GM18873 (cell line): ENCODE measurements around the gene SULT6B1.
"Not testable (repeated sequence)": the region's sequence is repeated elsewhere in the genome, so short reads cannot be mapped to it uniquely, and the experiment has no call there.

Experiments used
- ATAC-seq: cut with Tn5 transposase; IDR thresholded peaks from one replicate; pipeline ENCODE4 v1.9.1; 2021; ENCODE audit warnings: mild to moderate bottlenecking, moderate library complexity, moderate number of reproducible peaks; ENCODE audit not compliant: unreplicated experiment, low FRiP score

The SULT6B1 gene

GRCh38 chr2:37196320-37197195 is 8.1 kb upstream of the SULT6B1 start, which contains the start of gene CEBPZOS:
TSS of gene CEBPZOS (plus strand) at chr2:37196496. CDS start at chr2:37199705, 3,209 bp downstream.
- peak; percentile 56 for ATAC-seq

DNA sequence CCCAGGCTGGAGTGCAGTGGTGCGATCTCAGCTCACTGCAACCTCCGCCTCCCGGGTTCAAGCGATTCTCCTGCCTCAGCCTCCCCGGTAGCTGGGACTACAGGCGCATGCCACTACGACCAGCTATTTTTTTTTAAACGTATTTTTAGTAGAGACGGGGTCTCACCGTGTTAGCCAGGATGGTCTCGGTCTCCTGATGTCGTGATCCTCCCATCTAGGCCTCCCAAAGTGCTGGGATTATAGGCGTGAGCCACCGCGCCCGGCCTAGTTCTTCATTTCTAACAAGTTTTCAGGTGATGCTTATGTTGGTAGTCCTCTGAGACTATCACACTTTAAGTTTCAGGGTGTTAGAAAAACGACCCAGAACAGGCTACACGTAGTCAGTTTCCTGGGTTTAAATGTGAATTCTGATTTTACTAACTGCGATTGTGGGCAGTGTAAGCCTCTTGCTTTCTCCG is 7.4 kb upstream of the SULT6B1 start:
- not testable (repeated sequence) for ATAC-seq

DNA sequence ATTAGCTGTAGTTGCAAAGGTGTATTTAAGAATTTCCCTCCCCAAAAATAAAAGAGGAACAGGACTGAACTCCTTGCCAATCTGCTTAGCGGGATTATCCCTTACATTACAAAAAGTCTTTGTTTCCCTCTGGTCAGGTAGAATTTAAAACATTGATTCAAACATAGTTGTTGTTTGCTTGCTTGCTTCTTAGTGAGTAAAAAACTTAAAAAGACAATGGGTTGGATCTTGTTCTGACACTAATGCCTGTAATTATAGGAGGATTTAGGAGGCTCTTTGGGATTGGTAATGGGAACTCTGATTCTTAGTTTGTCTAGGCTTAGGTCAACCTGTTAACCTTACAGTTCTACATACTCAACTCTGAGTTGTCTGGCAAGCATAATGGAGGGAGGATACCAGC is 4.1 kb upstream of the SULT6B1 start:
- ATAC-seq: no peak

DNA sequence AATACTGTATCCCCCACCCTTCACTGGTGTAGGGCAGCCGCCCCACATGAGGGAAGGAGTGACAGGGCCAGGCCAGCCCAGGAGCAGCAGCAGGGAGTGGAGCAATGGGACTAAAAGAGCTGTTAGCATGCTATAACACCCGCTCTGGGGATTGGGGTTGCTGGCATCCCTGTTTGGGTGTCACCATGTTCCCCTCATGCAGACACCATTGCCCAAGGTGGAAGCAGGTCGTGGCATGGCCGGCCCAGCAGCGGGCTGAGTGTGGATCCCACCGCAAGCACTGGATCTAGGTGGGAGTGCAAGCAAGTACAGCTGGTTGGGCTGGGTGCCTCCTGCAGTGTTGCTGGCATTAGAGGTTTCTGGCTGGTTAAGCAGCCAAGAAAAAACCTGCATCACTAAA is 3.3 kb upstream of the SULT6B1 start:
- no peak for ATAC-seq

DNA sequence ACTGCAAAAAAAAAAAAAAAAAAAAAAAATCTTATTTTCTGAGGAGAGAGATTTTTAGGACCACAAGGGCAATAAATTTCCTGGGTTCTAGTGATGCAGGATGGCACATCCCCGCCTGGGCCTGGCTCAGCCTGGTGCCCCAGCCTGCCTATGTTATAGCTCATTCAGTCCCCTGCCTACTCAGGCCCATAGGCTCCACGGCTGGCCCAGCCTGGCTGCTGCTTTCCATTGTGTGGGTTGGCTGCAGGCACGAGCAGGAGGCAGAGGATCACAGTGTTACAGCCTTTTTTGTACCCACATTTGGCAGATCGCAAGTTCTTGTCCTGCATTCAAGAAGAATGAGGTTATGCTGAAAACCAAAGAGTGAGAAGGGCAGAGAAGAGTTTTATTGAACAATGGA is 2.8 kb upstream of the SULT6B1 start:
- ATAC-seq: no peak

- ATAC-seq: no peak
Observed at GRCh38 chr2:37190290-37190689, 1.8 kb upstream of the SULT6B1 start.

- ATAC-seq: no peak
Observed at GRCh38 chr2:37189452-37190153, 1.1 kb upstream of the SULT6B1 start.

GRCh38 chr2:37181726-37182684 is 6.5 kb downstream of the SULT6B1 start:
- no peak for ATAC-seq

DNA sequence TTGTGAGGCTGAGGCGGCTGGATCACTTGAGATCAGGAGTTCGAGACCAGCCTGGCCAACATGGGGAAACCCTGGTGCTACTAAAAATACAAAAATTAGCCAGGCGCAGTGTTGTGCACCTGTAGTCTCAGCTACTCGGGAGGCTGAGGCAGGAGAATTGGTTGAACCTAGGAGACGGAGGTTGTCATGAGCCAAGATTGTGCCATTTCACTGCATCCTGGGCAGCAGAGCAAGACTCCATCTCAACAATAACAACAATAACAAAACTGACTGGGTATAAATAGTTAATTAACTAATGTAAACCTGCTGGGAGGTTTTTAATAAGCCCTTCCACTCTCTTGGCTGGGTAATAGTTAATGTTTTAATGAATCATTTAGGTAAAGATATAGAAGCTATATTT is 7.8 kb downstream of the SULT6B1 start:
- ATAC-seq: no peak

DNA sequence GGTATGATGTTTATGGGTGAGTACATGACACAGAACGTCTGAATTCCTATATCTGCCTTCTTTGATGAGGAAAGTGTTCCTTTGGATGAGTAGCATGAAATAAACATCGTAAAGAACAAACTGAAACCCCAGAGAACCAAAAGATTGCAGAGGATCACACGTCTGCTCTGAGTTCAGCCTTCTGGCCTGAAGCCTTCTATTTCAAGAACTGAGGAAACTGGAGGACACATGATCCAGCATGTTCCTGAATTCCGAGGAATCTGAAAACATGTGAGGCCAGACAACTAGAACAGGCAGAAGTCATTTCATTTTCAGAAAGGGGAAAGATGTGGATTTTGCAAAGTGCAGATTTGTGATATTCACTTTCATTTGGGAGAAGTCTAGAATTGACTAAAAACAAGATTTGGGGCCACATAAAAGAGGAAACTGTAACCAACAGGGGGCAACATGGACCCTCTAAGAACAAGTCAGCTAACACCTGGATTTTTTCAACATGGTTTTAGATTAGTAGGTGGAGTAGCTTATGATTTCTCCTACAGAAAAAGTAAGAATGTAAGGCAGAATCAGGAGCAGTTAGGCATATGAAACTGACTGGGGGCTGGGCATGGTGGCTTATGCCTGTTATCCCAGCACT is 8.3 kb downstream of the SULT6B1 start:
- no peak for ATAC-seq

DNA sequence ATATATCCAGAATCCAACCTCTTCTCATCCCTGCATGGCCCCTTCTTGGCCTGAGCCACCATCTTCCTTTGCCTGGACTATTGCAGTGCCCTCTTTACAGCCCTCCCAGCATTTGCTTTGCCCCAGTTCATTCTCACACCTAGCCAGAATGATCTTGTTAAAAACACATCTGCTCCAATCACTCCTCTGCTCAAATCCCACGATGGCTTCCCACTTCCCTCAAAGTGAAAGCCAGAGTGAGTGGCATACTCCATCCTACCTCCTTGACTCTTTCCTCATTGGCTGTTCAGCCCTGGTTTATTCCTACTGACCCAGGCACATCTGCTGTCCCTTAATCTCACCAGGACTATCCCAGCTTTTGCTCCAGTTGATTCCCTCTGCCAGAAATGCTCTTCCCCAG is 14.7 kb downstream of the SULT6B1 start:
- ATAC-seq: no peak

DNA sequence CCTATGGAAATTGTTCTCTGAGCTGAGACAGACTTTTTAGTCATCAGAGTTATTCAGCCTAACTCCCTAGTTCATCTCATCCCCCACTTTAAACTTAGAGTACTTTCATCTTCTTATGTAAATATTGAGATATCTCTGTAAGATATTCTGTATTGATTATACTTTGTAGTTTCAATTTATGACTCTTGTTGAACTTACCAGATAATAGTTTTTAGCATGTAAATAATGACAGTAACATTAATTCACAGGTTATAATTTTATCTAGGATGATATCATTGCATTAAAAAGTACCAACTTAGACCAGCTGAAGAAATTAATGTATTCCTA is 16.9 kb downstream of the SULT6B1 start:
- no peak for ATAC-seq

- ATAC-seq: no peak
Observed at GRCh38 chr2:37168217-37168981, 20.1 kb downstream of the SULT6B1 start.

DNA sequence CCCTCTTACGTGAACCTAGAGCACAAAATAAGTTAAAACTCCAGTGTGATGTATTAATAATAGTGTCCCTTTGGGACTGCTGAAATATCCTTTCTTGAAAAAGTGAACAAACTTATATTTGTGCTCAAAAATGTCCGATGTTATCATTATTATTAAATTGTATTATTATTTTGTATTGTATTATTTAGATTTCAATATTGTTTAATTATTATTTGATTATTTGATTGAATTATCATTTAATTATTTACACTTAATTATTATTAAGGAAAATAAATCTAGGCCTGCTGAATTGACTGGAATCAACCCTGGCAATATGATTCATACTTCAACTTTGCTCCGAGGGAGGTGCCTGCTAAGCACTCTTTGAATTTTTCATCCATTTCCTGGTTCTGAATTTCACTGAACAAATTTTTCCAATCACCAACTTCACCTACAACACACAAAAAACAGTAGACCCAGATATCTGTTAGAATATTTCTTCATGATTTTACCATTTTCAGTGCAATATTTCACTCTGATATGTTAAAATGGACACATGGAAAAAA is 20.8 kb downstream of the SULT6B1 start:
- no peak for ATAC-seq

DNA sequence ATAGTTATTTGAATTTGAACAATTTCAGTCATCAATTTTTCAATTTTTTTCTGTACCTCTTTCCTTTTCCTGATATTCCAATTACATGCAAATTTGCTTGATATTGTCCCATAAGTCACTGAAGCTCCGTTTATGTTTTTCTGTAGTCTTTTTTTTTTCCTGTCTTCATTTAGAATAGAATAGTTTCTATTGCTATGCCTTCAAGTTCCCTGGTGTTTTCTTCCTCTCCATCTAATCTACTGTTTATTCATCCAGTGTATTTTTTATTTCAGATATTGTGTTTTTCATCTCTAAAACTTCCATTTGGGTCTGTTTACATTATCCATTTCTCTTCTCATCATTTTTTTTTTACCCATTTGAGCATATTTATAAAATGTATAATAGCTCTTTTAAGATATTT is 23.7 kb downstream of the SULT6B1 start:
- ATAC-seq: no peak

DNA sequence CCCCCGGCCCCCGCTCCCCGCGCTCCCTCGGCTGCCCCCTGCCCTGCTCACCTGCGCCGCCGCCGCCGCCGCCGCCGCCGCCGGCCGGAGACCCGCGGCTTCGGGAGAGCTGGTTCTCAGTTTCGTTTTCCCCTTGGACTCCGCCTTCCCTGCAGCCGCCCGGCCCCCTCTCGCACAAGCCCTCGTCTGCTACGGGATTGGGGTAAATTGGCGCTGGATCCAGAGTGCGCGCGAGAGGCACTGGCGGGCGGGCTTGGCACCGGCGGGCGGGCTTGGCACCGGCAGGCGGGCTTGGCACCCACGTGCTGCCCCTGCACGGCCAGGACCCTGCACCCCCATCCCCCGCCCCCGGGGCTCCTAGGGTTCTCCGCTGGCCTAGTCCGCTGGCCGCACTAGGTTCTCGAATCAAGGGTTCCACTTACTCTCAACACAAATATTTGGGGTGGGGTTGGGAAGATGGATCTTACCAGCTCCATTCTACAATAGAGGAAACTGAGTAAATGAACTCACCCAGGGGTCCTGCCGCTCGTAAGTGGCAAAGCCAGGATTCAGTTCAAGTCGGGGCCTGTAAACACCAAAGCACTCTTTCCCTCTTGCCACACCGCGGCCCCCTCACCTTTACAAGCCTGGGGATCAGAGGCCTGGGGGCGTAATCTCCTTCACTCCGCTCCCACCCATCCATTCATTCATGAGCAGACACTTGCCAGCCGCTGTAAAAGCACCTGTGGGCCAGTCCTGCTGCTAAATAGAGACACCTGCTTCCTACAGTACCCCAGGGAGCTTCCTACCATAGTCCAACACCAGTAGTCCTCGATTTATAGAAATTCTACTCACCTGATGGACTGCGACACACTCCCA is 31.4 kb downstream of the SULT6B1 start, which contains the start of gene EIF2AK2:
EIF2AK2 (minus strand) TSS at position 124 of the 858 bp plus-strand sequence. CDS start 9,174 bp downstream, outside the sequence.
- ATAC-seq: peak; percentile 84

- peak; percentile 24 for ATAC-seq
Observed at GRCh38 chr2:37156071-37156856, 32.2 kb downstream of the SULT6B1 start.
